ENCODE measurements around the gene CCDC122. TPM values are rescaled to one million over a fixed set of nuclear protein-coding genes. Genes with fewer than 3 reads are reported as not detected.

CCDC122 gene
- 2.1 TPM for total RNA-seq

DNA sequence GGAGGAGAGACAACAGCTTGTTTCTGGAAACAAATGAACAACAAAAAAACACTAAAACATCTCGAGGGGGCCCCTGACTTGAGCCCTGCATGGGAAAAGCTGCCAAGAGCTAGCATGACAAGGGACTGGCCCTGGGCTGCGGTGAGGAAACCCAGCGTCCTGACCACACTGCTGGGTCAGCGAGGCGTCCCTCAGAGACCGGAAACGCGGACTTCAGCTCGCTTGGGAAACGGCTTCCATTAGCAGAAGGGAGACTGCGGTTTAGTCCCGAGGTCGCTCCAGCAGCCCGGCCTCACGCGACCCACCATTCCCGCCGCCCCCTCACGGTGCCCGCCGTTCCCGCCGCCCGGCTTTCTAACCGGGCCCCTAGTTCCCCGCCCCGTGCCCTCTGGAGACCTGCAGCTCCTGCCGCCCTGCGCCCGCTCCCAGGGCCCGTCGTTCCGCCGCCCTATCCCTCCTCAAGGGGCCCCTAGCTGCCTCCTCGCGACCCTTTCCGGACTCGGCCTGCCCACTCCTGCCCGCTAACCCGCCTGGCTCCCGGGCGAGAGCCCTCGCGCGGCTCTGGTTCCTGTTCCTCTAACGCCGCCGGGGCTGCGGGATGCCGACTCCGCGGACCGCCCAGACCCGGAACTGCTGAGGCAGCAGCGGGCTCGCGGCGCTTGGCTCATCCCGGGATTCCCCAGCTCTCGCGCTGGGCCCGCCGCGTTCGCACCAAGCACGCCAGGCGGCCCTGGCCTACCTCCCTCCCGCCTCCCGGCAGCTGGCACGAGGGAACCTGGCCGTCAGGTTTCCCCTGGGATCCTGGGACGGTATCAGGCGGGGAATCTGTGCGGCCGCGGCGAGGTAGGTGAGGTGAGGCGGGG lies at the start of gene CCDC122:
TSS of gene CCDC122 (minus strand) at position 849 of the 863 bp plus-strand sequence. CDS start 10,364 bp downstream, outside the sequence.
- Histone ChIP-seq H3K27ac (ENCODE audit: low read depth, low read length) (peak within 1 kb of the TSS; percentile 84), H3K4me3 (ENCODE audit: low read length in 3 of 3) (peak within 1 kb of the TSS; percentile 76 to 79 (median 79)), H3K4me1 (ENCODE audit: control insufficient read depth in 3 of 3, insufficient read depth in 3 of 3, low read length in 3 of 3) (peaks cover 0 to 11% (median 4%) of the 10 kb centered on the region in 3 donors), H3K27me3 (ENCODE audit: control insufficient read depth in 3 of 3, insufficient read depth in 3 of 3, low read length in 3 of 3) (no peaks in the 10 kb centered on the region), H3K36me3 (ENCODE audit: control insufficient read depth in 3 of 3, insufficient read depth in 3 of 3, low read length in 3 of 3) (no peaks in the 10 kb centered on the region), H3K9me3 (ENCODE audit: control insufficient read depth in 3 of 3, low read length in 3 of 3) (no peaks in the 10 kb centered on the region), H3K9ac (ENCODE audit: low read depth in 1 of 3, low read length in 3 of 3) (peak within 1 kb of the TSS; percentile 82 to 88 (median 85))

GRCh38 chr13:43924549-43925245 lies 45.2 kb upstream of the CCDC122 start:
- Histone ChIP-seq H3K36me3 (ENCODE audit: control insufficient read depth in 3 of 3, insufficient read depth in 3 of 3, low read length in 3 of 3) (no peaks in the 10 kb centered on the region), H3K9ac (ENCODE audit: low read depth in 1 of 3, low read length in 3 of 3) (no peak overlapping the region), H3K4me1 (ENCODE audit: control insufficient read depth in 3 of 3, insufficient read depth in 3 of 3, low read length in 3 of 3) (no peaks in the 10 kb centered on the region), H3K4me3 (ENCODE audit: low read length in 3 of 3) (no peak overlapping the region), H3K27me3 (ENCODE audit: control insufficient read depth in 3 of 3, insufficient read depth in 3 of 3, low read length in 3 of 3) (no peaks in the 10 kb centered on the region), H3K27ac (ENCODE audit: low read depth, low read length) (no peak overlapping the region), H3K9me3 (ENCODE audit: control insufficient read depth in 3 of 3, low read length in 3 of 3) (no peaks in the 10 kb centered on the region)

GRCh38 chr13:43920965-43921674 lies 41.6 kb upstream of the CCDC122 start:
- Histone ChIP-seq H3K9me3 (ENCODE audit: control insufficient read depth in 3 of 3, low read length in 3 of 3) (no peaks in the 10 kb centered on the region), H3K4me3 (ENCODE audit: low read length in 3 of 3) (no peak overlapping the region), H3K36me3 (ENCODE audit: control insufficient read depth in 3 of 3, insufficient read depth in 3 of 3, low read length in 3 of 3) (no peaks in the 10 kb centered on the region), H3K9ac (ENCODE audit: low read depth in 1 of 3, low read length in 3 of 3) (no peak overlapping the region), H3K27ac (ENCODE audit: low read depth, low read length) (no peak overlapping the region), H3K27me3 (ENCODE audit: control insufficient read depth in 3 of 3, insufficient read depth in 3 of 3, low read length in 3 of 3) (no peaks in the 10 kb centered on the region), H3K4me1 (ENCODE audit: control insufficient read depth in 3 of 3, insufficient read depth in 3 of 3, low read length in 3 of 3) (no peaks in the 10 kb centered on the region)

DNA sequence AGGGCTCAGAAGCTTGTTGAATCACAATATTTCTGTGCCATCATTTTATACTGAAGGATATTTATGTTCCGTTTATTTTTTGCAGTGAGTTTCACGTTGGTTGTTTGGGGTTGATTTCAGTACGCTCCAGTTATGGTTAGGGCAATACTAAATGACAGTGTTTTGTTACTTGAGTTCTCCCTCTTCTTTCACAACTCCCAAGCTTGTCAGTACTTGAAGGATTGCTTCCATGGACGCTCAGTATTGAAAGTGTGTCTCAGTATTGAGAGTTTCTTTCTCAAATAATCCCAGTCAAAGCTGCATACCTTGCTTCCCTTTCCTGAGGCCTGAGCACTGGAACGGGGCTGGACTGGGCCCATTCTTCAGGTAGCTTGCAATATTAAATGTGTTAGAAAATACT lies 39.1 kb upstream of the CCDC122 start:
- no peaks in the 10 kb centered on the region for H3K27me3 ChIP-seq (ENCODE audit: control insufficient read depth in 3 of 3, insufficient read depth in 3 of 3, low read length in 3 of 3)
- H3K36me3 ChIP-seq (ENCODE audit: control insufficient read depth in 3 of 3, insufficient read depth in 3 of 3, low read length in 3 of 3) = no peaks in the 10 kb centered on the region
- H3K9ac ChIP-seq (ENCODE audit: low read depth in 1 of 3, low read length in 3 of 3) = no peak overlapping the region
- no peaks in the 10 kb centered on the region for H3K4me1 ChIP-seq (ENCODE audit: control insufficient read depth in 3 of 3, insufficient read depth in 3 of 3, low read length in 3 of 3)
- H3K4me3 ChIP-seq (ENCODE audit: low read length in 3 of 3) = no peak overlapping the region
- H3K27ac ChIP-seq (ENCODE audit: low read depth, low read length) = no peak overlapping the region
- H3K9me3 ChIP-seq (ENCODE audit: control insufficient read depth in 3 of 3, low read length in 3 of 3) = no peaks in the 10 kb centered on the region

DNA sequence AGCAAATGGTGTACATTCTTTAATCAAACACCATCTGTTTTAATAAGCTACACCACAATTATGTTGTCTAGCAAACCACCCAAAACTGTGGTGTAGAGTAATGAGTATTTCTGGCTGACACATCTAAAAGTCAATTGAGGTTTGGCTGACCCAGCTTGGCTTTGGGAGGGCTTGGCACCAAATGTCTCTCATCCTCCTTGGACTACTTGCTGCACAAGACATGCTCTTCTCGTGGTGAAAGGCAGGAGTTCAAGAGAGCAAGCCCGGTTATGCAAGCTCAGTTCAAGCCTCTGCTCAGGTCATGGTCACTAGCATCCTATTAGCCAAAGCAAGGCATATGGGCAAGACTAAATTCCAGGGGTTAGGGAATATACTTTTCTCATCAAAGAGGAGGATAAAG lies 37.3 kb upstream of the CCDC122 start:
- Histone ChIP-seq H3K4me1 (ENCODE audit: control insufficient read depth in 3 of 3, insufficient read depth in 3 of 3, low read length in 3 of 3) (no peaks in the 10 kb centered on the region), H3K9me3 (ENCODE audit: control insufficient read depth in 3 of 3, low read length in 3 of 3) (no peaks in the 10 kb centered on the region), H3K27ac (ENCODE audit: low read depth, low read length) (no peak overlapping the region), H3K27me3 (ENCODE audit: control insufficient read depth in 3 of 3, insufficient read depth in 3 of 3, low read length in 3 of 3) (no peaks in the 10 kb centered on the region), H3K36me3 (ENCODE audit: control insufficient read depth in 3 of 3, insufficient read depth in 3 of 3, low read length in 3 of 3) (no peaks in the 10 kb centered on the region), H3K4me3 (ENCODE audit: low read length in 3 of 3) (no peak overlapping the region), H3K9ac (ENCODE audit: low read depth in 1 of 3, low read length in 3 of 3) (no peak overlapping the region)

GRCh38 chr13:43915451-43915850 lies 35.9 kb upstream of the CCDC122 start:
- Histone ChIP-seq H3K4me1 (ENCODE audit: control insufficient read depth in 3 of 3, insufficient read depth in 3 of 3, low read length in 3 of 3) (no peaks in the 10 kb centered on the region), H3K9ac (ENCODE audit: low read depth in 1 of 3, low read length in 3 of 3) (no peak overlapping the region), H3K36me3 (ENCODE audit: control insufficient read depth in 3 of 3, insufficient read depth in 3 of 3, low read length in 3 of 3) (no peaks in the 10 kb centered on the region), H3K27ac (ENCODE audit: low read depth, low read length) (no peak overlapping the region), H3K4me3 (ENCODE audit: low read length in 3 of 3) (no peak overlapping the region), H3K27me3 (ENCODE audit: control insufficient read depth in 3 of 3, insufficient read depth in 3 of 3, low read length in 3 of 3) (no peaks in the 10 kb centered on the region), H3K9me3 (ENCODE audit: control insufficient read depth in 3 of 3, low read length in 3 of 3) (no peaks in the 10 kb centered on the region)

- Histone ChIP-seq H3K36me3 (ENCODE audit: control insufficient read depth in 3 of 3, insufficient read depth in 3 of 3, low read length in 3 of 3) (no peaks in the 10 kb centered on the region), H3K4me1 (ENCODE audit: control insufficient read depth in 3 of 3, insufficient read depth in 3 of 3, low read length in 3 of 3) (no peaks in the 10 kb centered on the region), H3K4me3 (ENCODE audit: low read length in 3 of 3) (no peak overlapping the region), H3K27me3 (ENCODE audit: control insufficient read depth in 3 of 3, insufficient read depth in 3 of 3, low read length in 3 of 3) (no peaks in the 10 kb centered on the region), H3K27ac (ENCODE audit: low read depth, low read length) (no peak overlapping the region), H3K9me3 (ENCODE audit: control insufficient read depth in 3 of 3, low read length in 3 of 3) (no peaks in the 10 kb centered on the region), H3K9ac (ENCODE audit: low read depth in 1 of 3, low read length in 3 of 3) (no peak overlapping the region)
These were observed 32.3 kb upstream of the CCDC122 start for GRCh38 chr13:43911871-43912270.

DNA sequence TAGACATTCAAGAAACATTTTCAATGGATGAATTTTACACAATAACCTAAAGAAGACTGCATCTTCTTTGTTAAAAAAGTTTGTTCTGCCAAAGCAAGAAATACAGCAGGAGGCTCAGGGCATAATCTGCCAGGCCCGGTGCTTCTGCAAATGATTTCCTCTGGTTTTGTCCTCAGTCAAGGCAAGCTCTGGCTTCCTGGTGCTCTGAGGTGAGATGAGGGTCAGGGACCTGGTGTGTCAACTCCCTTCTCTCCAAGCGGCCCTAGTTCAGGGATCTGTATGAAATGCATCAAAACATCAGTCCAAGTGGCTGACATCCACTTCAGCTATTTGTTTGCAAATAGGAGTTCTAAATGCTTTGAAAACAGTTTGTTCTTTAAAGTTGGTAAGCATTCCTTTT lies 31.7 kb upstream of the CCDC122 start:
- Histone ChIP-seq H3K9ac (ENCODE audit: low read depth in 1 of 3, low read length in 3 of 3) (no peak overlapping the region), H3K36me3 (ENCODE audit: control insufficient read depth in 3 of 3, insufficient read depth in 3 of 3, low read length in 3 of 3) (no peaks in the 10 kb centered on the region), H3K27ac (ENCODE audit: low read depth, low read length) (no peak overlapping the region), H3K4me3 (ENCODE audit: low read length in 3 of 3) (no peak overlapping the region), H3K4me1 (ENCODE audit: control insufficient read depth in 3 of 3, insufficient read depth in 3 of 3, low read length in 3 of 3) (no peaks in the 10 kb centered on the region), H3K9me3 (ENCODE audit: control insufficient read depth in 3 of 3, low read length in 3 of 3) (no peaks in the 10 kb centered on the region), H3K27me3 (ENCODE audit: control insufficient read depth in 3 of 3, insufficient read depth in 3 of 3, low read length in 3 of 3) (no peaks in the 10 kb centered on the region)

DNA sequence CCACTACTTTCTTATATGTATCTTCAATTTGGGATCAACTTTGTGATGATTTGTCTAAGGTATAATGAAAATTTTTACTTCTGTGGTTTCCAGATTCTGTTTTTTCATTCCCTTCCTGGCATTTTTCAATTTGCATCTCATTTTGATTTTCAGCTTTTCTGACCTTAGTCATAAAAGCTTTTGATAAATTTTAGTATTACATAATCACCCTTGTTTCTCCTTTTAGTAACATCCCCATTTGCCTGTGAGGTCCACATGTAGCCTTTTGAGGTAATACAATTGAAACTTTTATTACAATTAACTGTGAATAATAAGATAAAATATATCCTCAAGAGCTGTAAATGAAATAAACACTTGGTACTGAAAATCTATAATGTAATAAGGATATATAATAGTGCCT lies 31.3 kb upstream of the CCDC122 start:
- H3K27me3 ChIP-seq (ENCODE audit: control insufficient read depth in 3 of 3, insufficient read depth in 3 of 3, low read length in 3 of 3) = no peaks in the 10 kb centered on the region
- H3K36me3 ChIP-seq (ENCODE audit: control insufficient read depth in 3 of 3, insufficient read depth in 3 of 3, low read length in 3 of 3) = no peaks in the 10 kb centered on the region
- H3K4me1 ChIP-seq (ENCODE audit: control insufficient read depth in 3 of 3, insufficient read depth in 3 of 3, low read length in 3 of 3) = no peaks in the 10 kb centered on the region
- no peak overlapping the region for H3K4me3 ChIP-seq (ENCODE audit: low read length in 3 of 3)
- no peak overlapping the region for H3K27ac ChIP-seq (ENCODE audit: low read depth, low read length)
- no peak overlapping the region for H3K9ac ChIP-seq (ENCODE audit: low read depth in 1 of 3, low read length in 3 of 3)
- no peaks in the 10 kb centered on the region for H3K9me3 ChIP-seq (ENCODE audit: control insufficient read depth in 3 of 3, low read length in 3 of 3)

Measured in skeletal muscle tissue (tissue), 4 donors.